ENCODE results near the gene PLCB1. TPM values are rescaled to one million over a fixed set of nuclear protein-coding genes. Genes with fewer than 3 reads are reported as not detected.
"Not testable (repeated sequence)": the region's sequence is repeated elsewhere in the genome, so short reads cannot be mapped to it uniquely, and the experiment has no call there.

Gene PLCB1
- total RNA-seq, 1 donor from 2014 or later: 6.3 TPM

DNA sequence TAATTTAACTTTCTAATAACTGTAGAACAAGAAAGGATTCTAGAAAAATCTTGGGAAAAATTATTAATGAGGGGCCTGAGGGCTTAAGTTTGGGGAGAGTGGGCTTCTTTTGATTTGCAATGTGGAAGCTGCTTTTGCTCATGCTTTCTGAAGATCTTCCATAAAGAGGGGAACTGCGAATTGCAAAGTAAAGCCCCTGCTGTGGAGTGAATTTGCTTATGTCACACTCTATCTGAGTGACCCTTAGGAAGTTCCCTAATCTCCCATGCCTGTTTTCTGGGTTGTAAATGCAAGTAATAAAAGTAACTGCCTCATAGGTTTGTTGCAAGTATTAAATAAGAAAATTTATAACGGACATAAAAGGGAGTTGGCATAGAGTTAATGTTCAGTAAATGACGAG is 301.2 kb downstream of the PLCB1 start:
- no peak for DNase-seq
- ATAC-seq (ENCODE audit: poor library complexity): no peak
- intact Hi-C loops (cut with DNase I): no loop called here

DNA sequence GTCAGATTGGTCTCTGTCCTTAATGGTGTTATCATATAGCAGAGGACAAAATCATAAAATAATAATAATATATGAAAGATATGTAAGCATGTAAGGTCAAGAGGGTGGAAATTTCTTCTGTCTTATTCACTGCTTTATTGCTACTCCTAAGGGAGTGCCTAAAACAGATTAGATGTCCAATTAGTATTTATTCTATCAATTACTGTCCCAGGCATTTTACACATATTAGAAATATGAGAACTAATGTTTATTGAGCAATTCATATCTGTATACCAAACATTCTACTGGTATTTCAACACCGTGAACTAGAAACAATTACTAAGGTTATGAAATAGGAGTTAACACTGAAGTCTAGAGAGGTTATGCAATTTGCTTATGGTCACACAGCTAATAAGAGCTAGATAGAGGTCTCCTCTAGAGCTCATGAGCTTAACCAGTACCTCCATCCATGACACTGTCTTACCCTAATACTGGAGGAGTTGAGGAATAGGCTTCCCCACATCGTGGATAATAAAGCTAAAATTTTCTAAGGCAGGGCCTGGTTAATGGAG is 302.3 kb downstream of the PLCB1 start:
- intact Hi-C loops (cut with DNase I): no loop called here
- ATAC-seq (ENCODE audit: poor library complexity) (no peak), DNase-seq (no peak)

DNA sequence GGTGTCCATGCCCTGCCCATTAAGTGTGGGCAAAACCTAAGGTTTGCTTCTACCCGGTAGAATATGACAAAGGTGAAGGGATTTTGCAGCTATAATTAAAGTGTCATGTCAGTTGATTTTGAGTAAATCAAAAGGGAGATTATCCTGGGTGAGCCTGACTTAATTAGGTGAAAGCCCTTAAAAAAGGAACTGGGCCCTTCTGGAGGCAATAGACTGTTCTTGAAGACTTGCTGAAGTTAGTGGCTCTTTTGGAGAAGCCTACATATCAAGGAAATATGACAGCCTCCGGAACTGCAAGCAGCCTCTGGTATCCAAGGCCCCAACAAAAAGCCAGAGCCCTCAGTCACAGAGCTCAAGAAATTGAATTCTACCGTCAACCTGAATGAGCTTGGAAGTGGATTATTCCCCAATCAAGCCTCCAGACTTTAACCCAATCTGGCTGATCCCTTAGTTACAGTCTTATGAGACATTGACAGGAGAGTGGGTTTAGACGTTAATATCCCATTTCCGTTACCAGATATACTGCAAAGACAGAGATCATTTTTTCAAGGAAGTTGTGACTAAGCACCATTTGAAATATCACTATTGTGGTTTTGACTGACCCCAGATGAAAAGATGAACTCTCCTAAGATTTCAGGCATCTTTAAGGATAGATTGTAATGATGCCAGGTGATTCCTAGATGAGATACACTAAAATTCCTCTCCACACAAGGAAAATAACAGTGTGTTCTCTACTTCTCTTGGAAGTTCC is 303.4 kb downstream of the PLCB1 start:
- ATAC-seq (ENCODE audit: poor library complexity): no peak
- intact Hi-C loops (cut with DNase I): no loop called here
- no peak for DNase-seq

DNA sequence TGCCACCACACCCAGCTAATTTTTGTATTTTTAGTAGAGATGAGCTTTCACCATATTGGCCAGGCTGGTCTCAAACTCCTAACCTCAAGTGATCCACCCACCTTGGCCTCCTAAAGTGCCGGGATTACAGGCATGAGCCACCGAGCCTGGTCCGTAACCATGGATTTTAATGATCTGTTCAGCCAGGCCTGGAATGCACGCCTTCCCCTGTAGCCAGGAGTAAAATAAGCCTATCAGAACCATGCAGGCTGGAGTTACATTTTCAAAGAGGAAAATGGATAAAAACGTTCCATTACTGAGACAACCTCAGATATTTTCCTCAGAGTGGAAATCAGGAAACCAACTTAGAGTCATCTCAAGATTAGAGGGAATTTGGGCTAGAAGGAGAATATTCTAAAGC is 304.9 kb downstream of the PLCB1 start:
- DNase-seq; intact Hi-C loops (cut with DNase I); ATAC-seq (ENCODE audit: poor library complexity): not testable (repeated sequence)

DNA sequence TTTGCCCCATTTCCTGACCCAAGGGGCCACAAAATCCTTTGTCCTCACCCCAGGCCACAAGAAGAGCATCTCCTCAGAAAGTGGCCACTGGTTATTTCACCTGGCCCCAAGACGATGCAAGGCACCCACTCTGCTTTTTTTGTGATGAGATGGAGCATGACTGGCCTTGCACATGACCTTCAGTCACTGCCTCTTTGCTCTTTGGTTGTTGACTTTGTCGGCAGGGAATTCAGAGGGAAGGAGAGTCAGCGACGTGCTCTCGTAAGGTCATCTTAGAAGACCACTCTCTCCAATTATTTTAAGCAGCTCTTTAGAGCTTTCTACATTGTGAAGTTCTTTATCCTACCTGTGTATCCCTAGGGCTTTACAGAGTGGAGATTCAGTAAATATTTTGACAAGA is 306.7 kb downstream of the PLCB1 start:
- no peak for ATAC-seq (ENCODE audit: poor library complexity)
- intact Hi-C loops (cut with DNase I): no loop called here
- DNase-seq: no peak

DNA sequence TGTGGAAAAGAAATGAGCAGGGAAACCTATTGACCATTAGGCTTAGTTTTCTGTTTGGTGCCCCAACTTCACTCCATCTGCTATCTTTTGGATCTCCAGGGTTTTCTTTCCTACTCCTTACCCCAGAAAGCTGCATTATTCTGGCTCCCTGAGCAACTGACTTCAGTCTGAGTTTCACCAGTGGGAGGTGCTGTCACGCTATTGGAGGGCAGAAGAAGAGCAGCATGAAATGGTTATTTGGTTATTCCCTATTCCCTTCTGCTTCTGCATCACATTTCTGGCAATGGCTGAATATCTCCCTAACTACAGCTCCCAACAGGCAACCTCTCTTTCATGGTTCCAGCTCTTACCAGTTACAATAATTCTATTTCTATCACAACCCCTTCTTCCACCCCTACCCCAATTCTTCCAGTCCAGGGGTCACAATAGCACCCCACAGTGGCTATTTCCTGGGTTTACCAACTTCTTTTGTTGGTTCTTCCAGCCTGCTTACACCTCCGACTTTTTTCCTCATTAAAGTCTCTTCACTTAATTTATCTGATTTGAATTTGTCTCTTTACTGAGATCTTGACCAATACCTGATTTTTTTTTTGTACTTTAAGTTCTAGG is 311.5 kb downstream of the PLCB1 start:
- ATAC-seq (ENCODE audit: poor library complexity): no peak
- intact Hi-C loops (cut with DNase I): no loop called here
- no peak for DNase-seq

DNA sequence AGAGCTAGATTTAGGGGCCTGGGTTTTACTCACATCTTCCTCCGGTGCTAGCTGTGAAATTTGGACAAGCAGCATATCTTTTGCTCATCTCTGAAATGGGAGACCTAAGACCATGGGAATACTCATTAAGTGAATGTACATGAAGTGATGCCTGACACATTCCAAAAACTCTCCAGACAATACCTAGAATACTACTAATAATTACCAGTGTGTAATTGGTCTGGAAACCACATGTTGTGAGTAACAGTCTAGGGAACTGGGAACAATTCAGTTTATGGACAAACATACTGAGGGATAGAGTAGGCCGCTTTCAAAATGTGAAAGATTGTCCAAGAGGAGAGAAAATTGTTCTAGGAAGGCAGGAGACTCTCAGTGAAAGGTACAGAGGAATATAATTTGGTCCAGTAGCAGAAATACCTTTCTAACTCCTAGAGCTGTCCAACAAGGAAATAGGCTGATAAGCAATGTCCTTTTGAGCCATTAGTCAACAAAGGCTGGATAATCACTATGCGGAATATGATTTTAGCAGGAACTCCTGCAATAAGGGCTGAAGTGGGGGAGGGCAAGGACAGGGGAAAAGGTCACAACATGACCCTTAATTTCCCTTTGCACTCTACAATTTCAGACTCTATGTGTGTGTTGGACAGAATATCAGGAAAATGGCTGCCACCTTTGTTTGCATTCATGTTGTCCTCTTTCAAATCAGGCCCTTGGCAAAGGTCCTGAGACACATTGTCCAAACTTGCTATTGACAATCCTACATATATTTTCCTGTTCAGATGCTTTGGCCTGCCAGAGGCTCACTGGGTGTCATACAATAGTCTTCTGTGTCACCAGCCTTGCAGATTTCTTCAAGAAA is 315.4 kb downstream of the PLCB1 start:
- DNase-seq: no peak
- no peak for ATAC-seq (ENCODE audit: poor library complexity)
- intact Hi-C loops (cut with DNase I): no loop called here

DNA sequence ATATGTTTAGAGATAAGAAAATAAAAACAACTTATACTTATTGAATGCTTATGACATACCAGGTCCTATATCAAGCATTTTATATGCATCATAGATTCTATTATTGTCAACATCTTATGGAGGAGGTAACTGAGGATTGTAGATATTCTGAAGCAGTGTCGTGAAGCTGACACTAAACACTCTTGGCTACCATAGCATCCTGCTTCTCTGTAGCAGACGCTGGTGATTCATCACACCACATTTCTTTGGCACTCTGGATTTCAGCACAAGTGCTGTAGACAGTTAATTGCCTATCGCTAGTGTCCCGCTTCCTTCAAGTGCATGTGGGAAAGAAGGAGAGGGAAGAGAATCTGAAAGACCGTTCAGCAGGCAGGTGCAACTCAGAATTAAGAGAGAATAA is 317.1 kb downstream of the PLCB1 start:
- DNase-seq: no peak
- ATAC-seq (ENCODE audit: poor library complexity): no peak
- intact Hi-C loops (cut with DNase I): no loop called here

DNA sequence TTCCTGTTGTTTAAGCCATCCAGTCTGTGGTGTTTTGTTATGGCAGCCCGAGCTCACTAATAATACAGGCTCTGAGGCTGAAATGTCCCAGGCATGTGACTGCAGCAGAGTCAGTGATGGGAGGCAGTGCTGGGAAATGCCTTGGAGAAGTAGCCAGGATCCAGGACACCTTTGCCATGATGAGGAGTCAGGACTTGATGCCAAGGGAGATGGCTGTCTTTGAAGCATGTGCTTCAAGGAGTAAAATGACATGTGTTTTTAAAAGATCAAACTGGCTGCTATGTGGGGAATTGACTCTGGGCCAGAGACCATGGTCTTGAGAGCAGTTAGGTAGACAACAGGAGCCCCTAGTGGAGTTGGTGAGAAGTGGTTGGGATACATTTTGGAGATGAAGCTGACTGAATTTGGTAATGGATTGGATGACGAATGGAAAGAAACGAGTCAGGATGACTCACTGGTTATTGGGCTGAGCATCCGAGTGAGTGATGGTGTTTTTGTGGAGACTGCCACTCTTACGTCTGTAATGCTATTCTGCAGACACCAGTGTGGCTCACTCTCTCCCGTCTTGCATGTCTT is 322.2 kb downstream of the PLCB1 start:
- ATAC-seq (ENCODE audit: poor library complexity): no peak
- no peak for DNase-seq
- intact Hi-C loops (cut with DNase I): no loop called here

DNA sequence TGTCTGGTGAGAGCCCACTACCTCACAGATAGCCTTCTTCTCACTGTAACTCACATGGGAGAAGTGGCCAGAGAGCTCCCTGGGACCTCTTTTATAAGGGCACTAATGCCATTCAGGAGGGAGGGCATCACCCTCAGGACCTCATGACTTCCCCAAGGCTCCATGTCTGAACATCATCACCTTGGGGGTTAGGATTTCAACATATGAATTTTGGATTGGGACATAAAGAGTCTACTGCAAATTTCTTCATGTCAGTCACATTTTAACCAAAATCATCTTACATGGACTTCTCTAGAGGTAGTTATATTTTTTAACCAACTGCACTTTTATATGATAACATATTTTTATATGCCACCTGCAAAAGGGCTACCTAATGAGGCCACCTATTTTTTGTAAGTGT is 324.7 kb downstream of the PLCB1 start:
- ATAC-seq (ENCODE audit: poor library complexity) (no peak), DNase-seq (no peak)
- intact Hi-C loops (cut with DNase I): no loop called here

DNA sequence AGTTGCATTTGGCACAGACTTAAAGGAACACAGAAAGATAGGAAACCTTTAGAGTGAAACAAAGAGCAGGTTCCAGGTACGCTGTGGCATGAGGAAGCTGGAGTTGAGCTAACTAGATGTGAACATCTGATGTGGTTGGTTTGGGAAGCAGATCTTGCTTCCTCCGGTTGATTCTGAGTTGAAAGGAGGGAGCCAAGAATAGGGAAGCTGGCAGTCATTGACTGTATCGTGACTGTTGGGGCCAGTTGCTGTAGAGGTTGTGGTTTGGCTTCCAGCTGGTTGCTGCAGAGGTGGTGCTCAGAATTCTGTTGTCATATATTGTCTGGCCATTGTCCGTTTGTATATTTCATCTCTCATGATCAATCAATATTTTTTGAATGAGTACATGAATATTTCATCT is 325.9 kb downstream of the PLCB1 start:
- DNase-seq (no peak), ATAC-seq (ENCODE audit: poor library complexity) (no peak)
- intact Hi-C loops (cut with DNase I): no loop called here

DNA sequence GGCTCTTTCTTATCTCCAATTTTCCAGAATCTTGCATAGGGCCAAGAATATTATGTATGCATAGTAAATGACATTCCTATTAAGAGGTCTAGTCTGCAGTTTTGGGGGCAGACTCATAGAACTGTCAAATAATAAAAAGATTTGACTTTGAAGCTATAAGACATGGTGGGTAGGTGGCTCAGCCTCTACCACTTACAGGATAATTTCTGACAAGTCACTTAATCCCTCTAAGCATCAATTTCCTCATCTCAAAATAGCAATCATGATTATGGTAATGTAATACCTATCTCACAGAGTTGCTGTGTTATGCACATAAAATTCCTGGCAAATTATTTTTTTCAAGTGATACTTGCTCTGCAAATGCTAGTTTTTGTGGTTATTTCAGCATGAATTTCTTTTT is 329.1 kb downstream of the PLCB1 start:
- intact Hi-C loops (cut with DNase I): no loop called here
- ATAC-seq (ENCODE audit: poor library complexity): no peak
- DNase-seq: no peak

DNA sequence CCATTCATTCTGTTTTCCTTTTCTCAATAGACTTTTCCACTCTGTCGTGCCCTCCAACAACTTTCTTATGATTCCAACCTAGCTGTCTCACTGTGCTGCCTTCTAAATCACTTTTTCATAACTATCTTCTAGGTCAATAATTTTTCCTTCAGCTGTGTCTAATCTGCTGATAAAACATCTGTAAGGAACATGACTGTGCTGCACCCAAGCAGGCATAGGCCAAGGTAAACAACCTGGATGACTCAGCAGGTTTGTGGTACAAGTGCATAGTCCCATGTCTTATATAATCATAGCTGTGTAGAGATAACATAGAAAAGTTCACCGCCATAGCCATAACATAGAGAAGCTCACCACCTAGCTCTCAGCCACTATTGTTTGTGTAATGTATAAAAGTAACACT is 332.3 kb downstream of the PLCB1 start:
- DNase-seq (no peak), ATAC-seq (ENCODE audit: poor library complexity) (no peak)
- intact Hi-C loops (cut with DNase I): no loop called here

DNA sequence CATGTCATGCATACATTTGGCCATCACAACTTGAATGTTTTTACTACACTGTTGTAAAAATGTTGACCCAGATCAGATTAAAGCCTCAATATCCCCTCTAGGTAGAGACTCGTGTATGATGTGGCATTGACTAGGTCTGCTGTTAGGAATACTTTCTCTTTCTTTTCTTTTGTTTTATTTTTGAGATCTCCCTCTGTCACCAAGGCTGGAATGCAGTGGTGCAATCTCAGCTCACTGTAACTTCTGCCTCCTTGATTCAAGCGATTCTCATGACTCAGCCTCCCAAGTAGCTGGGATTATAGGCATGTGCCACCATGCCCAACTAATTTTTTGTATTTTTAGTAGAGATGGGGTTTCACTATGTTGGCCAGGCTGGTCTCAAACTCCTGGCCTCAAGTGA is 334.7 kb downstream of the PLCB1 start:
- ATAC-seq (ENCODE audit: poor library complexity): not testable (repeated sequence)

DNA sequence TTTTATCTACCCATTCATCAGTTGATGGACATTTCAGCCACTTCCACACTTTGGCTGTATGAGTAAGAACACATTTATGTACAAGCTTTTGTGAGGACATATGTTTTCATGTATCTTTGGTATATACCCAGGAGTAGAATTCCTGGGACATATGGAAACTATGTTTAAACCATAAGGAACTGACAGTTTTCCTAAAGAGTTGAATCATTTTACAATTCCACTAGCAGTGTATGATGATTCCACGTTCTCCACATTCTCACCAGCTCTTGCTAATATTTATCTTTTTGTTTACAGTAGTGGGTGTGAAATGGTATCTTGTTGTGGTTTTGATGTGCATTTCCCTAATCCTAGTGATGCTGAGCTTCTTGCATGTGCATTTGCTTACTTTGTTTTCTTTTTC is 338.1 kb downstream of the PLCB1 start:
- intact Hi-C loops (cut with DNase I): no loop called here
- DNase-seq: no peak
- no peak for ATAC-seq (ENCODE audit: poor library complexity)

More for the DNA sequence above, 334.7 kb downstream of the PLCB1 start:
- DNase-seq; intact Hi-C loops (cut with DNase I): not testable (repeated sequence)

DNA sequence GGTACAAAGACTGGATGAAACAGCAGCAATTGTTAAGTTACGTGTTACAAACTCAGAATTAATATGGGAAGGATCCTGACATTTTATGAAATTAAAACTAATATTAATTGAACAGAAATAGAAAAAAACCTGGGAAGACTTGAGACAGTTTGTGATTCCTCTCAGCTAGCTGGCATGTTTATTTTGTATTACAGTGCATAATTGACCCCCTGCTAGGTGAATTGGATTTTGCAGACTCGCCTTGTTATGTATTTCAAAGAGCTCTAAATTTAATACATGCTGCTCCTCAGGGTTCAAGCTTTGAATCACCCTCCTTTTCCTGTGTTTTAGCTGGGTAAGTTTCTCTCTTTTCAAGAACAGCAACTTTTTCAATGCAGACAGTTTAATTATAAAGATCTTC is 339.4 kb downstream of the PLCB1 start:
- ATAC-seq (ENCODE audit: poor library complexity): no peak
- intact Hi-C loops (cut with DNase I): no loop called here
- no peak for DNase-seq

DNA sequence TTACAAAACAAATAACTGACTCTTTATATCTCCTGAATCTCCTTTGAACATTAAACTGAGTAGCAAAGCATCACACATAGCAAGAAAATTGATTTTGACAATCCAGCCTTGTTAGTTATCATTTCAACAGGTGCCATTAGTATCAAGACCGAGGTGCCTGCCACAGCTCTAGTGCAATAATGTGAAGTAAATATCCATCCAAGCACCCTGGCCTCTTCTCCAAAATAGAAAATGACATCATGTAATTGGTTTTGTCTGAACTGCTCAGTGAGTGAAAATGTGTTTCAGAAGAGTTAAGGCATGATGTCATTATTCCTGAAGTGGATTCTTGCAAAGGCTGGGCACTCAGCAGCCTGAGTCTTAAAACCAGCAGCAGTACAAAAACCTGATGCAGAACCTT is 341.4 kb downstream of the PLCB1 start:
- DNase-seq (no peak), ATAC-seq (ENCODE audit: poor library complexity) (peak; percentile 15)
- intact Hi-C loops (cut with DNase I): no loop called here

DNA sequence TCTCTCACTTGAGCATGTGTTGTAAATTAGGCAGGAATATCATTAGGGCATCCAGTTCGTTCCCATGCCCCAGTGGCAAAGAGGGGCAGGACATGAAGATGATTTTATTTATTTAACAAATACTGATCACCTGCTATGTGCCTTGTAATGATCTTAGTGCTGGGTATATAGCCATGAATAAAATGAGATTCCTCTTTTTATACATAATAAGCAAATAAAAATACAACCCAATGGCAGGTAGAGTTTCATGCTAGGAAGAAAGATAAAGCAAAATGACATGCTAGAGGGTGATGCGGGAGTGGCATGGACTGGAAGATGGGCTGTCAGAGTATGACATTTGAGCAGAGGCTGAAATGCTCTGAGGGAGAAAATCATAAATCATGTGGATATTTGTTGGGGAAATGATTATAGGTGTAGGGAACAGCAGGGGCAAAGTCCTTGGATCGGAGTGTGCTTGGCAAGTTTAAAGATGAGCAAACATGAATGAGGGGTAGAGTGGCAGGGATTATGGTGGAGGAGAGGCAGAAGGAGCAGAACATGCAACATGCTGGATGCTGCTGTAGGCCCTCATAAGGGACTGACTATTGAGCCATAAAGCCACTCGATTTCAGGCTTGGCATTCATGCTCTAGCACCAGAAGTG is 342.1 kb downstream of the PLCB1 start:
- intact Hi-C loops (cut with DNase I): no loop called here
- DNase-seq (no peak), ATAC-seq (ENCODE audit: poor library complexity) (no peak)

DNA sequence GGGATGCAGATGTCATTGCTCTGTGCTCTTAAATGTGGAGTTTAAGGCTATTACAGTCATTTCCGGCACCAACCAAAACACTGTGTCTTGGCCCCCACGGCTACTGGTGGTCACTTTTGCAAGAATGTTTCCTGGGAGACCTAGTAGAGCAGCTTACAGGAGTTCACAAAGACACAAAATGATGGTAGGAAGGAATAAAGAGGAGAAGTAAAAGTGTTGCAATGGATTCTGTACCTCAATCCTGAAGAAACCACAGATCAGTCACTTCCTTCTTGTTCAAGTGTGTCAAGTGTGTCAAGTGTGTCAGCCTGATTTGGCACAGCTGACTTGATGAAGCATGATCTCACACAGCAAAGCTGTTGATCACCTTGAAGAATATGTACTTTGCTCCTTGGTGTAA is 344.0 kb downstream of the PLCB1 start:
- DNase-seq (no peak), ATAC-seq (ENCODE audit: poor library complexity) (no peak)
- intact Hi-C loops (cut with DNase I): no loop called here
